Measurements from ENCODE around the gene NFATC2. TPM values are rescaled to one million over a fixed set of nuclear protein-coding genes. Genes with fewer than 3 reads are reported as not detected.

NFATC2 gene
- total RNA-seq, 1 experiment from 2014 or later: 0.07 TPM

- Mint-ChIP-seq H3K27me3 (ENCODE audit: insufficient read depth, unreplicated experiment) (peaks cover 19% of the 10 kb centered on the region), H3K9me3 (ENCODE audit: unreplicated experiment) (no peaks in the 10 kb centered on the region), H3K4me3 (ENCODE audit: unreplicated experiment) (no peak overlapping the region), H3K36me3 (ENCODE audit: insufficient read depth, unreplicated experiment) (no peaks in the 10 kb centered on the region), H3K27ac (ENCODE audit: low read depth, unreplicated experiment) (no peak overlapping the region), H3K4me1 (ENCODE audit: insufficient read depth, unreplicated experiment) (peaks cover 4% of the 10 kb centered on the region)
- intact Hi-C loops (cut with micrococcal nuclease): no loop called here
- TF ChIP-seq CTCF (IDR thresholded peaks at IDR 0.05; ENCODE audit: unreplicated experiment): no peak
- no TSS peak for BruUV-seq (replicated peaks)
- ChIA-PET CTCF (interaction anchor here (1.3 kb wide), 1 partner anchor 10 kb away, joined by 5 read pairs; no protein-coding TSS in a partner anchor), POLR2A (no interaction called here)
- DNase-seq (ENCODE audit: unreplicated experiment): no peak
Measured at GRCh38 chr20:51429696-51430095, 112.8 kb downstream of the NFATC2 start.

- POLR2A ChIA-PET: interaction anchor here (0.6 kb wide), 1 partner anchor 27 kb away, joined by 5 read pairs; no protein-coding TSS in a partner anchor
- H3K4me1 Mint-ChIP-seq (ENCODE audit: insufficient read depth, unreplicated experiment): no peaks in the 10 kb centered on the region
Measured at GRCh38 chr20:51429144-51429482, 113.4 kb downstream of the NFATC2 start.

GRCh38 chr20:51428401-51429143, 113.9 kb downstream of the NFATC2 start:
- CTCF ChIA-PET: interaction anchor here (0.5 to 1.3 kb wide), 3 partner anchors 9 to 1316 kb away, joined by 3 to 5 read pairs (median 3); partner anchors contain the start of gene UBE2V1
- POLR2A ChIA-PET: interaction anchor here (0.5 to 0.6 kb wide), 2 partner anchors 28 to 29 kb away, joined by 3 to 5 read pairs; no protein-coding TSS in a partner anchor
- TF ChIP-seq CTCF (IDR thresholded peaks at IDR 0.05; ENCODE audit: unreplicated experiment): no peak
- no peak overlapping the region for H3K27ac Mint-ChIP-seq (ENCODE audit: low read depth, unreplicated experiment)
- H3K9me3 Mint-ChIP-seq (ENCODE audit: unreplicated experiment): no peaks in the 10 kb centered on the region
- DNase-seq (ENCODE audit: unreplicated experiment): no peak
- BruUV-seq (replicated peaks): no TSS peak
- intact Hi-C loops (cut with micrococcal nuclease): no loop called here
- peaks cover 19% of the 10 kb centered on the region for H3K27me3 Mint-ChIP-seq (ENCODE audit: insufficient read depth, unreplicated experiment)
- no peak overlapping the region for H3K4me3 Mint-ChIP-seq (ENCODE audit: unreplicated experiment)
- H3K4me1 Mint-ChIP-seq (ENCODE audit: insufficient read depth, unreplicated experiment): no peaks in the 10 kb centered on the region
- no peaks in the 10 kb centered on the region for H3K36me3 Mint-ChIP-seq (ENCODE audit: insufficient read depth, unreplicated experiment)

More at GRCh38 chr20:51429144-51429482, 113.4 kb downstream of the NFATC2 start:
- DNase-seq (ENCODE audit: unreplicated experiment): no peak
- CTCF ChIA-PET: interaction anchor here (0.5 to 1.3 kb wide), 2 partner anchors 9 to 438 kb away, joined by 3 to 5 read pairs; no protein-coding TSS in a partner anchor
- Mint-ChIP-seq H3K27ac (ENCODE audit: low read depth, unreplicated experiment) (no peak overlapping the region), H3K36me3 (ENCODE audit: insufficient read depth, unreplicated experiment) (no peaks in the 10 kb centered on the region), H3K4me3 (ENCODE audit: unreplicated experiment) (no peak overlapping the region), H3K9me3 (ENCODE audit: unreplicated experiment) (no peaks in the 10 kb centered on the region), H3K27me3 (ENCODE audit: insufficient read depth, unreplicated experiment) (peaks cover 19% of the 10 kb centered on the region)
- intact Hi-C loops (cut with micrococcal nuclease): no loop called here
- no TSS peak for BruUV-seq (replicated peaks)
- TF ChIP-seq CTCF (IDR thresholded peaks at IDR 0.05; ENCODE audit: unreplicated experiment): no peak

- POLR2A ChIA-PET: interaction anchor here (0.5 kb wide), 1 partner anchor 28 kb away, joined by 3 read pairs; no protein-coding TSS in a partner anchor
- no peak overlapping the region for H3K4me3 Mint-ChIP-seq (ENCODE audit: unreplicated experiment)
- no peak for TF ChIP-seq CTCF (IDR thresholded peaks at IDR 0.05; ENCODE audit: unreplicated experiment)
- H3K9me3 Mint-ChIP-seq (ENCODE audit: unreplicated experiment): no peaks in the 10 kb centered on the region
- CTCF ChIA-PET: interaction anchor here (0.6 kb wide), 2 partner anchors 55 to 1315 kb away, joined by 3 read pairs; partner anchors contain the start of gene UBE2V1
- BruUV-seq (replicated peaks): no TSS peak
- no peaks in the 10 kb centered on the region for H3K4me1 Mint-ChIP-seq (ENCODE audit: insufficient read depth, unreplicated experiment)
- no peak for DNase-seq (ENCODE audit: unreplicated experiment)
- H3K27me3 Mint-ChIP-seq (ENCODE audit: insufficient read depth, unreplicated experiment): peaks cover 19% of the 10 kb centered on the region
- intact Hi-C loops (cut with micrococcal nuclease): no loop called here
- no peaks in the 10 kb centered on the region for H3K36me3 Mint-ChIP-seq (ENCODE audit: insufficient read depth, unreplicated experiment)
- no peak overlapping the region for H3K27ac Mint-ChIP-seq (ENCODE audit: low read depth, unreplicated experiment)
Measured at GRCh38 chr20:51427651-51428291, 114.7 kb downstream of the NFATC2 start.
